NCI-H2081 (cell line): Measurements from ENCODE around the gene ADD1.

Source experiments
- DNase-seq, 2 experiments: peaks; one replicate each; lab custom pipeline; 2025; lab: John Stamatoyannopoulos, UW

The ADD1 gene

GRCh38 chr4:2859514-2859913, 15.9 kb downstream of the ADD1 start:
- no peak for DNase-seq

- no peak for DNase-seq
Observed at GRCh38 chr4:2860391-2861348, 17.0 kb downstream of the ADD1 start.

- DNase-seq: no peak
Observed at GRCh38 chr4:2861631-2862436, 18.2 kb downstream of the ADD1 start.

- DNase-seq: no peak
Observed at GRCh38 chr4:2862528-2862927, 18.9 kb downstream of the ADD1 start.

- DNase-seq: no peak
Observed at GRCh38 chr4:2863649-2864048, 20.0 kb downstream of the ADD1 start.

- no peak for DNase-seq
Observed at GRCh38 chr4:2865196-2865780, 21.6 kb downstream of the ADD1 start.

GRCh38 chr4:2866160-2866861, 22.7 kb downstream of the ADD1 start:
- DNase-seq: no peak

- DNase-seq: no peak
Observed at GRCh38 chr4:2866891-2867290, 23.2 kb downstream of the ADD1 start.

GRCh38 chr4:2867758-2868491, 24.3 kb downstream of the ADD1 start:
- DNase-seq: peak; percentile 28 to 68

- DNase-seq: peak in 1 of 2 experiments; percentile 40
Observed at GRCh38 chr4:2868877-2869487, 25.3 kb downstream of the ADD1 start.

GRCh38 chr4:2869659-2870058, 26.0 kb downstream of the ADD1 start:
- no peak for DNase-seq

GRCh38 chr4:2870082-2870481, 26.4 kb downstream of the ADD1 start:
- DNase-seq: no peak

GRCh38 chr4:2871466-2871865, 27.8 kb downstream of the ADD1 start:
- no peak for DNase-seq

GRCh38 chr4:2871911-2872310, 28.3 kb downstream of the ADD1 start:
- no peak for DNase-seq

GRCh38 chr4:2873329-2873728, 29.7 kb downstream of the ADD1 start:
- no peak for DNase-seq

GRCh38 chr4:2874861-2875260, 31.2 kb downstream of the ADD1 start:
- no peak for DNase-seq

- no peak for DNase-seq
Observed at GRCh38 chr4:2875556-2875955, 31.9 kb downstream of the ADD1 start.

- no peak for DNase-seq
Observed at GRCh38 chr4:2878346-2878745, 34.7 kb downstream of the ADD1 start.

GRCh38 chr4:2879026-2879425, 35.4 kb downstream of the ADD1 start:
- DNase-seq: no peak

GRCh38 chr4:2881431-2881830, 37.8 kb downstream of the ADD1 start:
- DNase-seq: no peak

- DNase-seq: no peak
Observed at GRCh38 chr4:2882341-2882740, 38.7 kb downstream of the ADD1 start.
